HepG2 (cell line): ENCODE results near the gene ABT1. TPM values are rescaled to one million over a fixed set of nuclear protein-coding genes. Genes with fewer than 3 reads are reported as not detected.
A peak's percentile ranks its signal among the peaks of the same experiment; 100 is the strongest.

ENCODE experiments used
- ERF ChIP-seq: IDR thresholded peaks from 2 replicates; pipeline ENCODE4 v1.6.1; 2018; ENCODE audit warnings: missing biosample characterization, missing genetic modification reagents
- MNT ChIP-seq: fragments of 450-650 bp; IDR thresholded peaks from 2 replicates; pipeline ENCODE4 v1.6.1; 2016
- PITX1 ChIP-seq: sonication (generic); formaldehyde crosslinking; IDR thresholded peaks from 2 replicates; pipeline ENCODE4 v1.5.1; 2020; ENCODE audit warnings: mild to moderate bottlenecking, missing genetic modification reagents
- THRA ChIP-seq: sonication (generic); formaldehyde crosslinking; IDR thresholded peaks from 2 replicates; pipeline ENCODE4 v1.4.0; 2020; ENCODE audit warnings: missing genetic modification reagents, borderline replicate concordance
- THYN1 ChIP-seq: sonication (generic); formaldehyde crosslinking; IDR thresholded peaks from 2 replicates; pipeline ENCODE4 v1.8.1; 2023; ENCODE audit warnings: low read depth, mild to moderate bottlenecking, moderate library complexity, missing genetic modification reagents, borderline replicate concordance
- YY1 ChIP-seq: IDR thresholded peaks from 2 replicates; pipeline ENCODE4 v1.6.1; 2011; ENCODE audit warnings: low read length, low read depth, moderate library complexity, mild to moderate bottlenecking; ENCODE audit not compliant: insufficient read depth, insufficient replicate concordance
- ZNF136 ChIP-seq: sonication (generic); formaldehyde crosslinking; IDR thresholded peaks from 2 replicates; pipeline ENCODE4 v1.8.1; 2022; ENCODE audit warnings: low read depth, mild to moderate bottlenecking, moderate library complexity, missing genetic modification reagents
- ZNF142 ChIP-seq: sonication (generic); formaldehyde crosslinking; IDR thresholded peaks from 2 replicates; pipeline ENCODE4 v1.4.0; 2020; ENCODE audit warnings: missing genetic modification reagents
- ZNF660 ChIP-seq: sonication (generic); formaldehyde crosslinking; IDR thresholded peaks from 2 replicates; pipeline ENCODE4 v1.5.1; 2020; ENCODE audit warnings: mild to moderate bottlenecking, low read depth, missing genetic modification reagents, borderline replicate concordance
- polyA plus RNA-seq, 8 experiments: library from polyadenylated mRNA; depleted of rRNA in 3 of 8; stranded (reverse) in 7 of 8; unstranded in 1 of 8; fragments of >200 nt; fragmentation: Illumina TruSeq in 4 of 8; extraction: Trizol in 4 of 8; gene quantifications; 2 replicates each; pipeline versions ENCODE4 v1.2.1 to v1.2.3, GENCODE V29; 2011 to 2016; ENCODE audit warnings: low read depth in 4 of 8, missing spikeins in 1 of 8, mixed read lengths in 1 of 8; ENCODE audit not compliant: insufficient read depth in 1 of 8
- total RNA-seq, 5 experiments: library from RNA; depleted of rRNA; stranded (reverse); fragments of >200 nt; fragmentation: Illumina TruSeq; extraction: Trizol; gene quantifications; 2 replicates each; pipeline ENCODE4 v1.2.3, GENCODE V29; 2016; ENCODE audit warnings: low read depth in 1 of 5
- TF ChIP-seq, protein P1 (sequence below): IDR thresholded peaks from 2 replicates; pipeline ENCODE4 v1.6.1; 2012; ENCODE audit warnings: low read depth, low read length, improper control_type of control experiment
- TF ChIP-seq, protein P2 (sequence below): sonication (generic); formaldehyde crosslinking; IDR thresholded peaks from 2 replicates; pipeline ENCODE4 v1.4.0; 2020; ENCODE audit warnings: missing genetic modification reagents

The ABT1 gene
- total and polyA plus RNA-seq, 2 of the 13 experiments (the other 11 are each of a cell fraction or from before 2014, with no cell fraction given): 38.4 TPM

DNA sequence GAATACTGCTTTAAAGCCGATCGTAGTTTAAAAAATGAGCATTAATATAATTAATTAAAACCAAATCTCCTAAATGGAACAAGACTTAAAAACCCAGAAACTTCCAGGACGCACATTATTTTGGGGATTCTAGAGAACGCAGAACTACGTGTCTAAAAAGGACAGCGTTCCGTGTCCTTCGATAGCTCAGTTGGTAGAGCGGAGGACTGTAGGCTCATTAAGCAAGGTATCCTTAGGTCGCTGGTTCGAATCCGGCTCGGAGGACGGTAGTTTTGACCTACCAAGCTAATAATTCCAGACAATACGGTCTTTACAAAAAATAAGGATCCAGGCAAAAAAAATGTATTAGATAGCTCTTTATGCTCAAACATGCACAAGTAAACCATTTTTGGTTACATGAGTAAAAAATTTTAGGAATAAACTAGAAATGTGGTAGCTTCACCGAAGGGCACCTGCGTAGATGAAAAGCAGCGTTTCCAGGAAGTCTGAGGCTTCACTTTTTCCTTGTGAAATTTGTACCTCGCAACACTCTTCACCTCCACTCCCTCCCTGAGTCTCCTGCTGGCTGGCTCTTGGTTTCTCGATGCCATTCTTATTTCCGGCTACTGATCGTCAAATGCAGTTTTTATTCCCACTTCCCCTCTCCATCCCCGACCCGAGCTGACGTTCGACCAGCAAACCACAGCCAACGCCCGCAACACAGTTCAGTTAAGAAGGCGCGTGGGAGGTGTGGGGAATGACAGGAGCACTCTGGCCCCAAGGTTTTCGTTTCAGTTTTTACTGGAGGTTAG lies 19.6 kb upstream of the ABT1 start (continued):
- TF ChIP-seq, protein P1, sequence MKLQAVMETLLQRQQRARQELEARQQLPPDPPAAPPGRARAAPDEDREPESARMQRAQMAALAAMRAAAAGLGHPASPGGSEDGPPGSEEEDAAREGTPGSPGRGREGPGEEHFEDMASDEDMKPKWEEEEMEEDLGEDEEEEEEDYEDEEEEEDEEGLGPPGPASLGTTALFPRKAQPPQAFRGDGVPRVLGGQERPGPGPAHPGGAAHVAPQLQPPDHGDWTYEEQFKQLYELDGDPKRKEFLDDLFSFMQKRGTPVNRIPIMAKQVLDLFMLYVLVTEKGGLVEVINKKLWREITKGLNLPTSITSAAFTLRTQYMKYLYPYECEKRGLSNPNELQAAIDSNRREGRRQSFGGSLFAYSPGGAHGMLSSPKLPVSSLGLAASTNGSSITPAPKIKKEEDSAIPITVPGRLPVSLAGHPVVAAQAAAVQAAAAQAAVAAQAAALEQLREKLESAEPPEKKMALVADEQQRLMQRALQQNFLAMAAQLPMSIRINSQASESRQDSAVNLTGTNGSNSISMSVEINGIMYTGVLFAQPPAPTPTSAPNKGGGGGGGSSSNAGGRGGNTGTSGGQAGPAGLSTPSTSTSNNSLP: no peak
- TF ChIP-seq ERF (CRISPR knock-in tag): peak; percentile 65; the same call in 1 of the 2 replicates
- TF ChIP-seq THRA (CRISPR knock-in tag): peak; percentile 13; the same call in 1 of the 2 replicates
- TF ChIP-seq ZNF142 (CRISPR knock-in tag): no peak
- no peak for TF ChIP-seq PITX1 (CRISPR knock-in tag)
- no peak for TF ChIP-seq MNT
- 0 out of 2 replicates have a peak, but pooled peaks have one; percentile 55 for TF ChIP-seq ZNF136 (CRISPR knock-in tag)
- TF ChIP-seq ZNF660: no peak
- TF ChIP-seq, protein P2, sequence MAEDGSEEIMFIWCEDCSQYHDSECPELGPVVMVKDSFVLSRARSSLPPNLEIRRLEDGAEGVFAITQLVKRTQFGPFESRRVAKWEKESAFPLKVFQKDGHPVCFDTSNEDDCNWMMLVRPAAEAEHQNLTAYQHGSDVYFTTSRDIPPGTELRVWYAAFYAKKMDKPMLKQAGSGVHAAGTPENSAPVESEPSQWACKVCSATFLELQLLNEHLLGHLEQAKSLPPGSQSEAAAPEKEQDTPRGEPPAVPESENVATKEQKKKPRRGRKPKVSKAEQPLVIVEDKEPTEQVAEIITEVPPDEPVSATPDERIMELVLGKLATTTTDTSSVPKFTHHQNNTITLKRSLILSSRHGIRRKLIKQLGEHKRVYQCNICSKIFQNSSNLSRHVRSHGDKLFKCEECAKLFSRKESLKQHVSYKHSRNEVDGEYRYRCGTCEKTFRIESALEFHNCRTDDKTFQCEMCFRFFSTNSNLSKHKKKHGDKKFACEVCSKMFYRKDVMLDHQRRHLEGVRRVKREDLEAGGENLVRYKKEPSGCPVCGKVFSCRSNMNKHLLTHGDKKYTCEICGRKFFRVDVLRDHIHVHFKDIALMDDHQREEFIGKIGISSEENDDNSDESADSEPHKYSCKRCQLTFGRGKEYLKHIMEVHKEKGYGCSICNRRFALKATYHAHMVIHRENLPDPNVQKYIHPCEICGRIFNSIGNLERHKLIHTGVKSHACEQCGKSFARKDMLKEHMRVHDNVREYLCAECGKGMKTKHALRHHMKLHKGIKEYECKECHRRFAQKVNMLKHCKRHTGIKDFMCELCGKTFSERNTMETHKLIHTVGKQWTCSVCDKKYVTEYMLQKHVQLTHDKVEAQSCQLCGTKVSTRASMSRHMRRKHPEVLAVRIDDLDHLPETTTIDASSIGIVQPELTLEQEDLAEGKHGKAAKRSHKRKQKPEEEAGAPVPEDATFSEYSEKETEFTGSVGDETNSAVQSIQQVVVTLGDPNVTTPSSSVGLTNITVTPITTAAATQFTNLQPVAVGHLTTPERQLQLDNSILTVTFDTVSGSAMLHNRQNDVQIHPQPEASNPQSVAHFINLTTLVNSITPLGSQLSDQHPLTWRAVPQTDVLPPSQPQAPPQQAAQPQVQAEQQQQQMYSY (CRISPR knock-in tag): no peak
- no peak for TF ChIP-seq YY1
- TF ChIP-seq THYN1 (CRISPR knock-in tag): no peak
